Stimulated activated CD8-positive, alpha-beta memory T cell treated with anti-CD3 and anti-CD28 coated beads, Interleukin-7, amount 100 ng/mL, for 48 hours (primary cell): Measurements from ENCODE around the gene EHBP1.

Source experiments
- DNase-seq, 2 donors: peaks; one replicate each; pipeline ENCODE4 v3.0.0-alpha.2; 2020; ENCODE audit warnings: low read depth in 1 of 2; ENCODE audit errors: extremely low read depth in 1 of 2

EHBP1 gene

DNA sequence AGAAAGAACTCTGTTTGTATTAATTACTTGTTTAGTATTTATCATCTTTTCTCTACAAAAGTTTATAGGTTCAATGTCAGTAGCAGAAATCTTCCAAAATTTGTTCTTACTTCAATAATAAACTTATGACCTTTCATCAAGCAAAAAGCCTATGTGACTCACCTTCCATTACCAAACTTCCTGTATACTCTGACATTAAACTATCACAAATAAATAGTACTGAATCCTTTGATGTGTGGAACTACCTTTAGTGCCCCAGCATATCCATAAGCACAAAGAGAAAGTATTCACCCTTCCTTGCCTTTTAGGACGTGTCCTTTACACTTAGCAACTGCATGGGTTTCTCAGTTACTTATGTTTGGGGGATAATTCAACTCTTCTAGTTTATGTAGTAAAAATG, 166.0 kb downstream of the EHBP1 start:
- no peak for DNase-seq

DNA sequence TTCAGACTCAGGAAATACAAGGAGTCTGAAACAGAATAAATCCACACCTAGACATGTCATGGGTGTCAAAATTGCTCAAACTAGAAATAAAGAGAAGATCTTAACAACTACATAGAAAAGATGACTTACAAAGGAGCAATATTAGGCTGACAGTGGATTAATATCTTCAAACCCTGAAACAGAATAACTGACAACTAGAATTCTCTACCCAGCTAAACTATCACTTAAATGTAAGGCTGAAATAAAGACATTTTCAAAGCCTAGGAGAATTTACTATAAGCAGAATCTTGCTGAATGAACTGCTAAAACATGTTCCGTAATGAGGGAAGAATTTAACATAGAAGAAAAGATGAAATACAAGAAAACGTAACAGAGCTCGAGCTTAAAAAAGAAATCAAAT, 168.1 kb downstream of the EHBP1 start:
- DNase-seq, result no peak

DNA sequence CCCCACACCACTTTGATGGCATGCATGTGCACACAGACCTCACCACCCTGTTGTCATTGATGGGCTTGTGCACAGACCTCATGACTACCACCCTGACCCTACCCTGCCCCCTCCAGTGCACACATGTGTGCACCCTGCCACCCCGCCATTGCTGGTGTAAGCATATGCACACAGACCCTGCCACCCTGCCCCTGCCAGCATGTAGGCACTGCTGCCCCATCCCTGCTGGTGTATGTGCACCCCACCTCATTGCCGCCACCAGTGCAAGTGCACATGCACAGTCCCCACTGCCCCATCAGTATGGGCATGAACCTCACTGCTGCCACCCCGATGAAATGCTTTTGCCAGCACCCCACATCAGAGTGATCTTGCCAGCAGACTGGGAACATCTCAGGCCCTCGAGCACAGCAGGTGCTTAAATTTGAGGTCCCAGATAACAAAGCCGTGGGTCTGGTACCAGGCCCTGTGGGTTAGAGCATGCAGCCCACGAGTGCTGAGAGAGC, 169.4 kb downstream of the EHBP1 start:
- no peak for DNase-seq

DNA sequence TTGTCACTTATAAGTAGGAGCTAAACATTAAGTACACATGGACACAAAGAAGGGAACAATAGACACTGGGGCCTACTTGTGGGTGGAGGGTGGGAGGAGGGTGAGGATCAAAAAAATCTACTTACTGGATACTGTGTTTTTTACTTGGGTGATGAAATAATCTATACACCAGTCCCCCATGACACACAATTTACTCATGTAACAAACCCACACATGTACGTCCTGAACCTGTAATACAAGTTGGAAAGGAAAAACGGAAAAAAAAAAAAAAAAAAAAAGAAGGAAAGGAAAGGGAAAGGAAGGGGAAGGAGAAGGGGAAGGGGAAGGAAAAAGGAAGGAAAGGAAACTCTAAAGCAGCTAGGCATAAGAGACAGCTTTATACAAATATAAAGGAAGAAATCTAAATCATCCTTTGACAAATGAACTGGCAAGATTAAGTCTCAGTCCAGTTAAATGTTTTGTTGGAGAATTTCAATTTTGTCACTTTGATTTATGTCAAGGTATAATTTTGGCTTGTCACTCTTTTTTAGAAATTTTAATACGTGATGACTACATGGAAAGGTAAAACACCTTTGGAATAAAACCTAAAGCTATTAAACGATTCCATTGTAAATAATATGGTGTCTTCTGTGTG, 175.8 kb downstream of the EHBP1 start:
- no peak for DNase-seq

DNA sequence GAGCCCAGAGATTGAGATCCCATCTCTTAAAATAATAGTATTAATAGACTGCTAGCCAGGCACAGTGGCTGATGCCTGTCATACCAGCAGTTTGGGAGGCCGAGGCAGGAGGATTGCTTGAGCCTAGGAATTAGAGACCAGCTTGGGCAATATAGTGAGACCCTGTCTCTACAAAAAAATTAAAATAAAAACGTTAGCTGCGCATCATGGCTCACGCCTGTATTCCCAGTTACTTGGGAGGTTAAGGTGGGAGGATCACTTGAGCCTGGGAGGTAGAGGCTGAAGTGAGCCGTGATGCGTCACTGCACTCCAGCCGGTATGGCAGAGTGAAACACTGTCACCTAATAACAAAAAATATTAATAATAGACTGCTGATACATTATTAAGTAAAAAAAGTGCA, 178.1 kb downstream of the EHBP1 start:
- DNase-seq, result no peak

DNA sequence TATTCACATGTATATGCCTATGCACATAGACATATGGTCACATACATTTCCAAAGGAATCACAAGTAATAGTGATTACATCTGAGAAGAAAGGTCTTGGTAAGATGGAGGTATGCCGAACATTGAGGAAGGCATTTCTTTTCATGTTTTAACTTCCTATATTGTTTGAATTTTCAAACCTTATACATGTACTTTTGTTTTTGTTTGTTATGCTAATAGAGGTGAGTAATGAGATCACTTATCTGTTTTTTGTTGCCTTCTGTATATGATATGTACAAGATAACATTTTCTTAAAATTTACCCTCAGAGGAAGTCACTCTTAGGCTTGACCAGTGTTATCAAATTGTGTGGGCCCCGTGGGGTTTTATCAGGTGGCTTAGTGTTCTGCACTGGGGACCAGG, 178.6 kb downstream of the EHBP1 start:
- DNase-seq, result no peak

DNA sequence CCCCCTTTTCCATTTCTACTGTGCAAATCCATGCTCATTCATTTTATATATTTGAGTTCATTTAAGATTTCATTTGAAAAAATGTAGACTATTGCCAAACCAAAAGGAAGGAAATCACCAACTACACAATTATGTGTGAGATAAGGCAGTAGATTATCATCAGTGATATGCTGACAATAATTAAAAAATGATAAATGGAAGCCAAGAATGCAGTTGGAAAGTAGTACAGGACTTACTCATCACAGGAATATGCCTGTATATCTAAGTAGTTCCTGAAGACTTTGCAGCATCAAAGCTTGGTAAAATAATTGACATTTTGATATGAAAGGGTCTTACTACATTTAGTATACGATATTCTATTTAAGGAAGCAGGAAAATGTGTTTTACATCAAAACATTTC, 179.0 kb downstream of the EHBP1 start:
- no peak for DNase-seq

DNA sequence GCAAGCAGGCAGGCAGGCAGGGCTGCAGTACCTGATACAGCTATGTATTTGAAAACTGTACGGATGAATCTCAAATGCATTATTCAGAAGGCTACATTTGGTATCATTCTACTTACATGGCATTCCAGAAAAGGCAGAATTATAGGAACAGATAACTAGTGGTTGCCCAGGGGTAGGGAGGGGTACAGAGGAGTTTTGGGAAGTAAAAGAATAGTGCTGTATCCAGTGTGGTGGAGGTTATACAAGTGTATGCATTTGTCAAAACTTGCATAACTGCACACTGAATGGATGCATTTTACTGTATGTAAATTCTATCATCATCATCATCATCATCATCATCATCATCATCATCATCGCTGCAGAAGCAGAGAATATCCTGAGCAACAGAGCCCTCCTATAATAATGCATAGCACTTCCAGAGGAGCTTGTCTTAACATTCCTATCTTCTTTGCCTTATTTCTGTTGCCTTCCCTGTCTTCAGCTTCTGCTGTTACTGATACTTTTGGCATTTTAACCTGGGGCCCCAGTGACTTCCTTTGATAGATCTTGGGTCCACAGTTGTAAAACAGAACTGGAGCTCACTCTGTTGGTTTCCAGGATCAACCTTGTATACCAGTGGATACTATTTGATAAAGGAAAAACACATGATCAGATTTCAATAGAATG, 189.6 kb downstream of the EHBP1 start:
- DNase-seq, result no peak

DNA sequence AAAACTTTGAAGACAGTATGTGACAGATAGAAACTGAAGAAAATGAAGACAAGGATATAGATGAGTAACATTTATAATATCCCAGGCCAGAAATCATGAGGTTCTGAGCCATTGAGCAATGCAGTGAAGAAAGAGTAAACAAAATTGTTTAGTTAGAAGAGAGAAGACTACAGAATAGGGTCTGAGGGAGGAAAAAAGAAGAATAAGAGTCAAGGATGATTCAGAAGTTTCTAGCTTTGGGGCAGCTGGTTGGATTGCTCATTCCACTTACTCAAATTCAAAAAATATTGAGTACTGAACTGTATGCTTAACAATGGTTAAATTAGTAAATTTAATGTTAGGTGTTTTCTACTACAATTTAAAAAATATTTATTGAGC, 190.1 kb downstream of the EHBP1 start:
- no peak for DNase-seq

DNA sequence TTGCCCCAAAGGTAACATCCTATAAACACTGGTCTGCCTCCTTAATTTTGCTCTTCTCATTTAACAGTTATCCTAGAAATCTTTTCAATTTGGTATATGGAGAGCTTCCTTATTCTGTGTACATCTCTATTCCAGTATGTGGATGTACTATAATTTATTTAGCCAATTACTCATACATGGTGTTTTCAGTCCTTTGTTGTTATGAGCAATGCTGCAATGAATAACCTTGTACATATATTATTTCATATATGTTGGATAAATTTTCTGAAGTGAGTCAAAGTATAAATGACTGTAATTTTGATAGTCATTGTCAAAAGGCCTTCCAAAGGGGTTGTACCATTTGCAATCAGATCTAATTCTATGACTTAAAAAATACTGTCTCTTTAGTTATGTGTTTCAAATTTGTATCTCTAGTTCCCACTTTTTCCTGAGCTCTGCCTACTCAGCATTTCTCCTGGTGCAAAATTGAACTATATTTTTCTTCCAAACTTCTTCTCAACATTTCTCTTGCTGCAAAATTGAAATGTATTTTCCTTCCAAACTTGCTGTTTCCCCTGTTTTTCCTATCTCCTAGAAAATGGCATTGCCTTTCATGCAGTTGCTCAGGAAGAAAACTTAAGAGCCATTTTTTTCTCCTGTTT, 191.8 kb downstream of the EHBP1 start:
- no peak for DNase-seq

DNA sequence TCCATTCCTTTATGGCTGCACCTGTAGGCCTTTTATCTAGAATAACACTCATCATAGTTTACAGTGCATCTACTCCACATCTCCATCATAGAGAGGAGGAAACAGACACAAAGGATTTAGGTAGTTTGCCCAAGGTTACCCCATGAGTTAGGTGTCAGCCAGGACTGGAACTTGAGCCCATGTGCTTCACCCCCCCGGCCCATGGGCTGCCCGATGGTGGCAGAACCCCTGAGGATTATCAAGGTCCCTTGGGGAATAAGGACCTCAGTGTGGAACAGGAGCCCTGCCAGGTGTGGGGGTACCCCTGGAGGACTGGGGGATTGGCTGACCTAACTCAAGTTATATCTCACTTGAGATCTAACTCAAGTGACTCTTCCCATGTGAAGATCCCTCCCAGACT, 198.8 kb downstream of the EHBP1 start:
- DNase-seq, result no peak

DNA sequence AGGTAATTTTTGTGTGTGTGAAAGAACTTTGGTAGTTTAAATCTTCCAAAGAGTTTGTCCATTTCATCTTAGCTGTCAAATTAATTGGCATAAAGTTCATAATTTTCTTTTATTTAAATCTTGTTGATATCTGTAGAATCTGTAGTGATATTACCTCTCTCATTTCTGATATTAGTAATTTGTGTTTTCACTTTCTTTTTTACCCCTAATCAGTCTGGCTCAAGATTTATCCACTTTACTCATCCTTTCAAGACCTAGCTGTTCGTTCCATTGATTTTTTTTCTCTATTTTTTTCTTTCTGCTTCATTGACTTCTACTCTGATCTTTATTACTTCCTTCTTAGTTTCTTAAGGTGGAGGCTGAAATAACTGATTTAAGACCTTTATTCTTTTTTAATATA, 202.6 kb downstream of the EHBP1 start:
- no peak for DNase-seq

DNA sequence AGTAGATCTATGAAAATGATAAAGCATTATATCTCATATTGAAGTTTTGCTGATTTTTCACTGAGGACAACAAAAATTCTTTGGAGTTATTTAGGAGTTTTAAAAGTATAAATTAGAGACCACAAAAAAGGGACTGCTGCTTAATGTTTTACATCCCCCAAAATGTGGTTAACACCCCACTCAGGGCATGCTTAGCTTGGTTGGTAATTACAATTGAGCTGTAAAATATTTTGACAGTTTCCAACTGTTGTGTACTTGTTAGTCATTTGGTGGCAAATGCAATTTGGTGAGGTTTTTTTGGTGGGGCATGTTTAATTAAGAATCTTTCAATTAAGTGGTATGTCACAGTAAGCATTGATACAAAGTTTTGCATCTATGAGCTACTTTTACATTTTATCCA, 207.8 kb downstream of the EHBP1 start:
- no peak for DNase-seq

DNA sequence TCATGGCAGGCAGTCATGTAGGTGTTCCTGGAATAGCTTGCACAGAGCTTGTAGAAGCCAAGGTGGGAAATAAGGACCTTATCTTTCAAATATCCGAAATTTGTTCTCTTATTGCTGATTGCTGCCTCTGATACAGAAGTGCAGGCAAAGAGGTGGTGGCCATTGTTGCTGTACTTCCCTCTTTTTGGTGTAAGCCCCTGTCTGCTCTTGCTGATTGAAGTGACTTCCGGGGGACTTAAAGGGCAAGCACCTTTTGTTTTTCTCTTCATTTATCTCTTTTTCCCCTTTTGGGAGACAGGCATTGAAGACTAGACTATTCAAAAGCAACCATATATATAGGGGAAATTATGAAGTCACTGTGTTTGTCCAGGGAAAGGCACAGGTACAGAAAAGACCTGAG, 213.5 kb downstream of the EHBP1 start:
- DNase-seq, result no peak

DNA sequence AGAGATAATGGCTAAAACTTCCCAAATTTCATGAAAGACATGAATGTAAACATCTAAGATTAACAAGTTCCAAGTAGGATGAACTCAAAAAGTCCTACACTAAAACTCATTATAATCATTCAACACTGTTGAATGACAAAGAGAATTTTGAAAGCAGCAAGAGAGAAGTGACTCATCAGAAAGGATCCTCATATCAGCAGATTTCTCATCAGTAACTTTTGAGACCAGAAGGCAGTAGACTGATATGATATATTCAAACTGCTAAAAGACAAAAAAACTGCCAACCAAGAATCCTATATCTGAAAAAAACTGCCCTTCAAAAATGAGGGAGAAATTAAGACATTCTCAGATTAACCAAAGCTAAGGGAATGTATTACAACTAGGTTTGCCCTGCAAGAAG, 214.6 kb downstream of the EHBP1 start:
- DNase-seq, result no peak

DNA sequence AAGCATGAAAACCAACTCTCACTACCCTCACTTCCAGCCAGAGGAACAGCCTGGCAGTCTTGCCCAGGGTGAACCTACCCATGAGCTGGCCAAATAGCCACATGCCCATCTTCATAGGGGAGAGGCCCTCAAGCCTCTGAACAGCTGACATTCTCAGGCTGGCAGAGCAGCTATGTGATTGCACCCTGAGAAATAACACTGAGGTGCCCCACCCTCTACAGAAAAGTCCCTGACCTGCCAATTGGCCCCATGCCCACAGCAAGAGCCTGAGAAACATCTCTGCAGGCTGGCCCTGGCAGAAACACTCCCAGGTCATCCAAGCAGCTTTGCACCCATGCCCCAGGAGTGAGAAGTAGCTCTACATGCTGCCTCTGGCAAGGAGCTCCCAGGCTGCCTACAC, 217.7 kb downstream of the EHBP1 start:
- DNase-seq, result no peak

DNA sequence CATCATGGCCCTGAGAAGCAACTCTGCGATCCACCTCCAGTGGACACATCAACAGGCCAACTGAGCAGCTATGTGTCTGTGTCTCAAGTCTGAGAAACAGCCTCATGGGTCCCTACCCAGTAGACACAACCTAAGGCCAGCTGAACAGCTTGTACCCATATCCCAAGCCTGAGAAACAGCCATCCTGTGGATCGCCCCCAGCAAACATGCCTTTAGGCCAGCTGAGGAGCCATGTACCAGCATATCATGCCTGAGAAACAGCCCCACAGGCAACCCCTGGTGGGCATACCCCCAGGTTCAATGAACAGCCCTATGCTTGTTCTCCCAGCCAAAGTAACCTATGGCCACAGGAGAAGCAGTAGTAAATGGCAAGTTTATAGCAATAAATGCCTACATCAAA, 218.4 kb downstream of the EHBP1 start:
- DNase-seq, result no peak

DNA sequence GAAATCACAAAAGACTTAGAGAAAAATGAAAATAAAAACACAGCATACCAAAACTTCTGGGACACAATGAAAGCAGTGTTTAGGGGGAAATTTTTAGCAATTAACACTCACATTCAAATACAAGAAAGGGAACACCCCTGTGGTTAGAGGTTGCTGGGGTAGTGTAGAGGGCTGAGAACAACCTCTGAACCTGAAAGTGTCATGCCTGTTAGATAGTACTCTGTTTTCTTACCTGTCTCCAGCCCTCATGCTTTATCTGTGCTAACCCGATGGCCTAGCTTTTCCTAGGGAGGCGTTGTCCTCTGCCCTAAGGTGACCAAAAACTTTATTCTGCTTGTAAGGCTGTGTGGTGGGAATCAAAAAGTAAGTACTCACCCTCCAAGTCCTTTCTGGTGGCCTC, 222.5 kb downstream of the EHBP1 start:
- DNase-seq, result no peak

DNA sequence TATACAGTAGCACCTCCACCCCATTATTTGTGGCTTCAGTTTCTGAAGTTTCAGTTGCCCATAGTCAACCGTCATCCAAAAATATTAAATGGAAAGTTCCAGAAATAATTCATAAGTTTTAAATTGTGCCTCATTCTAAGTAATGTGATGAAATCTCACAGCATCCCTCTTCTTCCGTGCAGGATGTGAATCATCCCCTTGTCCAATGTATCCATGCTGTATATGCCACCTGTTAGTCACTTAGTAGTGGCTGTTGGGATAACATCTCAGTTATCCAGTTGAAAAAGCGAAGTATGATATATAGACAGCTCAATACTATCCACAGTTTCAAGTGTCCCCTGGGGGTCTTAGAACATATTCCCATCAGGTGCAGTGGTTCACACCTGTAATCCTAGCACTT, 226.0 kb downstream of the EHBP1 start:
- DNase-seq, result no peak

DNA sequence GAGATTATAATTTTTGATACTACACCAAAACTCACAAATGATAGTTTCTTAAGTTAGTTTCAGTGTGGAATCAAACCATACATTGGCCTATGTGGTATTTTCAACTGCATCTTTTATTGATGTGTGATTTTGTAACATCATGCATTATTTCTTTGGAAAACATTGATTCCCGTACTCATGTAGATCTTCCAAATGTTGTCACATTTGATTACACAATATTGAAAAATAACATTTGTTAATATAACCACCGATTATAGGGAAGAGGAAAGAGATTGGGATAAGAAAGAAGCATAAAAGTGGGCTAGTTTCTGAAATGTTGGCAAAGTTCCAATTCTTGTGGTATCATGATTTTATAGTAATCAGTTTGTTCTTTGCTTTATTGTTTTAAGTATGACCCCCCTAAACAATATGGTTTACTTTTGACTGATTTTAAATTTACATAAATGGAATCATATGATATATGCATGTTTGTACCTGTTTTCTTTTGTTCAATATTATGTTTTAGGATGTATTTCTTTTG, 227.9 kb downstream of the EHBP1 start:
- no peak for DNase-seq

DNA sequence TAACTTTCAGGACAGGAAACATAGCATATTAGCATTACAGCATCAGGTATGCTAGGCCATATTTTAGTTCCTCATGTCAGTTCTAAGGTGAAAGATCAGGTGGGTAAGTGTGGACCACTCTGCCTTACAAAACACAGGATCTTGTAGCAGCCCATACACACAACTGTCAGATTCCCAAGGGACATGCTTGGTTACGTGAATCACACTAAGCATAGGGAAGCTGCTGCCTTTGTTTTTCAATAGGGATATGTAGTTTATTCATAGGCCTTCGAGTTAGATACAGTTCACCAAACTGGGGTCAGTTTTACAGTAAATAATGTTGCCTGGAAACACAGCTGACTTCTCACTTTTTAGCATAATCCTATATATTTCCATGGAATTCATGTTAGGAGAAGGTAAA, 229.0 kb downstream of the EHBP1 start:
- no peak for DNase-seq

DNA sequence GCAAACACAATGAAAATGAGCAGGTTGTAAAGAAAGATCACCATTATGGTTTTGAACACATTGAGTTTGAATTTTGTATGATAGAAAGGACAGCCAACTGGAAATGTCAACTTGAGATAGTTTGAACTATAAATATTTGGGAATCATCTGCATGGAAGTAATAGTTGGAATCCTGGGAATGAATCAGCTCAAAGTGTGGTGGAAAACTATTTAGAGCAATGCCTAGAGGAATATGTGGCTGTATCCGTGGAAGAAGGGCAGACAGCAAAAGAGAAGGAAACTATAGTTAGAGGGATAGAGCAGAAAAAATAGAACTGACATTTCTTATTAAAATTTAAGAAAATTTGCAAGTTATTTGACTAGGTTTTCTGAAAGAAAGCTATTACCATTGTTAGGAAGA, 232.6 kb downstream of the EHBP1 start:
- DNase-seq, result no peak
